H1 (cell line): ENCODE data around the gene TADA3. TPM values are rescaled to one million over a fixed set of nuclear protein-coding genes. Genes with fewer than 3 reads are reported as not detected.
"Not testable (repeated sequence)": the region's sequence is repeated elsewhere in the genome, so short reads cannot be mapped to it uniquely, and the experiment has no call there.

Source experiments
- CTCF ChIA-PET: fragments of 300-600 bp; sonication (Branson Sonifier 250); formaldehyde crosslinking; loops from one replicate; lab custom pipeline; 2021; ENCODE audit not compliant: partially characterized antibody; lab: Charles Lee
- POLR2A ChIA-PET: fragments of 300-600 bp; sonication (Branson Sonifier 250); formaldehyde crosslinking; loops from one replicate; lab custom pipeline; 2021; ENCODE audit warnings: inconsistent platforms; ENCODE audit not compliant: partially characterized antibody; lab: Charles Lee
- DNase-seq, 2 experiments: peaks; one replicate each; pipeline versions ENCODE4 v3.0.0 to v3.0.0-alpha.2; 2010 to 2022; ENCODE audit warnings: low spot score in 2 of 2, low read depth in 1 of 2, mixed read lengths in 1 of 2
- FAIRE-seq: peaks from 2 replicates; lab custom pipeline; 2011; peaks lifted over from hg19 to GRCh38; lab: Jason Lieb, UNC
- H2AFZ ChIP-seq: 2 replicates; pipeline ENCODE4 v1.8.1; 2012; ENCODE audit warnings: low read length, inconsistent platforms
- H2AK5ac ChIP-seq: 2 replicates; pipeline ENCODE4 v1.6.1; 2013; ENCODE audit warnings: low read depth, low read length
- H2BK120ac ChIP-seq: replicated peaks from 2 replicates; pipeline ENCODE3; 2013; ENCODE audit warnings: low read depth, low read length, inconsistent platforms
- H2BK12ac ChIP-seq: 2 replicates; pipeline ENCODE4 v1.6.1; 2013; ENCODE audit warnings: low read depth, low read length
- H2BK15ac ChIP-seq: 2 replicates; pipeline ENCODE4 v1.6.1; 2013; ENCODE audit warnings: low read length
- H2BK20ac ChIP-seq: 2 replicates; pipeline ENCODE4 v1.6.1; 2013; ENCODE audit warnings: low read length
- H2BK5ac ChIP-seq: 2 replicates; pipeline ENCODE4 v1.6.1; 2013; ENCODE audit warnings: low read depth, low read length
- H3K14ac ChIP-seq: 2 replicates; pipeline ENCODE4 v1.6.1; 2013; ENCODE audit warnings: inconsistent platforms; ENCODE audit not compliant: insufficient read length
- H3K18ac ChIP-seq: 2 replicates; pipeline ENCODE4 v1.6.1; 2013; ENCODE audit warnings: low read length; ENCODE audit errors: extremely low read depth
- H3K23ac ChIP-seq: 2 replicates; pipeline ENCODE4 v1.6.1; 2013; ENCODE audit warnings: inconsistent platforms; ENCODE audit not compliant: insufficient read length
- H3K23me2 ChIP-seq: 2 replicates; pipeline ENCODE4 v1.6.1; 2013; ENCODE audit warnings: low read depth, low read length
- H3K27ac ChIP-seq: 2 replicates; pipeline ENCODE4 v1.6.1; 2011; ENCODE audit warnings: low read depth, low read length, inconsistent platforms
- H3K27me3 ChIP-seq, 4 experiments: replicated peaks in 1 of 4; 1 replicate in 1 of 4; 2 replicates in 3 of 4; pipeline versions ENCODE4 v1.6.1 to v1.8.1; 2011 to 2013; ENCODE audit warnings: low read length in 3 of 4, mild to moderate bottlenecking in 3 of 4, inconsistent platforms in 2 of 4, mixed read lengths in 2 of 4, moderate library complexity in 1 of 4; ENCODE audit not compliant: control insufficient read depth in 3 of 4, insufficient read depth in 3 of 4; ENCODE audit errors: extremely low read depth in 1 of 4
- H3K36me3 ChIP-seq, 4 experiments: 2 replicates each; pipeline versions ENCODE4 v1.6.1 to v1.8.1; 2011 to 2013; ENCODE audit warnings: mild to moderate bottlenecking in 4 of 4, low read length in 3 of 4, moderate library complexity in 2 of 4, control low read depth in 1 of 4, inconsistent platforms in 1 of 4; ENCODE audit not compliant: insufficient read depth in 4 of 4, control insufficient read depth in 2 of 4
- H3K4ac ChIP-seq: replicated peaks from 2 replicates; pipeline ENCODE3; 2013; ENCODE audit warnings: low read length, low read depth, mixed read lengths, inconsistent platforms; ENCODE audit not compliant: insufficient read length
- H3K4me1 ChIP-seq, 4 experiments: replicated peaks in 1 of 4; 1 replicate in 1 of 4; 2 replicates in 3 of 4; pipeline versions ENCODE4 v1.6.1 to v1.8.1; 2011 to 2013; ENCODE audit warnings: low read length in 3 of 4, inconsistent platforms in 2 of 4, mixed read lengths in 1 of 4; ENCODE audit not compliant: insufficient read depth in 4 of 4, control insufficient read depth in 3 of 4
- H3K4me2 ChIP-seq, 2 experiments: 2 replicates each; pipeline versions ENCODE4 v1.6.1 to v1.8.1; 2011 to 2013; ENCODE audit warnings: low read depth in 2 of 2, low read length in 2 of 2, control low read depth in 1 of 2, inconsistent platforms in 1 of 2, mild to moderate bottlenecking in 1 of 2; ENCODE audit not compliant: insufficient read depth in 1 of 2
- H3K4me3 ChIP-seq, 4 experiments: fragments of 200-600, 300-600 bp in 1 of 4; sonication (generic), shearing (Covaris generic), sonication (Bioruptor Twin) in 1 of 4; 2 replicates each; pipeline versions ENCODE4 v1.5.1 to v1.8.1; 2011 to 2016; ENCODE audit warnings: low read length in 4 of 4, low read depth in 3 of 4, control low read depth in 2 of 4, inconsistent platforms in 2 of 4, mild to moderate bottlenecking in 2 of 4, mixed read lengths in 1 of 4, moderate library complexity in 1 of 4; ENCODE audit not compliant: insufficient read depth in 2 of 4; ENCODE audit errors: extremely low read depth in 1 of 4
- H3K56ac ChIP-seq: replicated peaks from 2 replicates; pipeline ENCODE3; 2013; ENCODE audit warnings: low read depth, mild to moderate bottlenecking, mixed read lengths, low read length, inconsistent platforms; ENCODE audit not compliant: insufficient read length
- H3K79me1 ChIP-seq: 2 replicates; pipeline ENCODE4 v1.6.1; 2013; ENCODE audit warnings: low read depth, low read length, control low read depth
- H3K79me2 ChIP-seq, 2 experiments: 2 replicates each; pipeline versions ENCODE4 v1.6.1 to v1.8.1; 2012 to 2013; ENCODE audit warnings: low read length in 2 of 2, mild to moderate bottlenecking in 2 of 2, inconsistent platforms in 1 of 2; ENCODE audit not compliant: insufficient read depth in 2 of 2, control insufficient read depth in 1 of 2
- H3K9ac ChIP-seq, 4 experiments: replicated peaks in 1 of 4; 1 replicate in 1 of 4; 2 replicates in 3 of 4; pipeline versions ENCODE4 v1.6.1 to v1.8.1; 2011 to 2013; ENCODE audit warnings: low read depth in 3 of 4, low read length in 3 of 4, control low read depth in 2 of 4, mild to moderate bottlenecking in 2 of 4, moderate library complexity in 2 of 4, inconsistent platforms in 1 of 4; ENCODE audit errors: extremely low read depth in 1 of 4
- H3K9me3 ChIP-seq, 2 experiments: 2 replicates each; pipeline versions ENCODE4 v1.6.1 to v1.8.1; 2012 to 2013; ENCODE audit warnings: mild to moderate bottlenecking in 2 of 2, moderate library complexity in 2 of 2, control low read depth in 1 of 2, inconsistent platforms in 1 of 2, low read depth in 1 of 2, low read length in 1 of 2, mixed read lengths in 1 of 2; ENCODE audit not compliant: insufficient read depth in 2 of 2
- H4K20me1 ChIP-seq, 2 experiments: replicated peaks in 1 of 2; 2 replicates each; pipeline versions ENCODE3 to v1.8.1; 2011 to 2013; ENCODE audit warnings: inconsistent platforms in 2 of 2, low read length in 2 of 2, mild to moderate bottlenecking in 1 of 2; ENCODE audit not compliant: insufficient read depth in 2 of 2, control insufficient read depth in 1 of 2
- H4K5ac ChIP-seq: 2 replicates; pipeline ENCODE4 v1.6.1; 2013; ENCODE audit warnings: low read length, low read depth, mixed read lengths, inconsistent platforms; ENCODE audit not compliant: insufficient read length
- H4K8ac ChIP-seq: 2 replicates; pipeline ENCODE4 v1.8.0; 2013; ENCODE audit warnings: mild to moderate bottlenecking, moderate library complexity, low read length, inconsistent platforms; ENCODE audit not compliant: insufficient read depth; ENCODE audit errors: extremely low read depth
- H4K91ac ChIP-seq: replicated peaks from 2 replicates; pipeline ENCODE3; 2013; ENCODE audit warnings: low read length, mixed read lengths, inconsistent platforms; ENCODE audit not compliant: insufficient read length
- WGBS, 2 experiments: shearing (Covaris generic) in 1 of 2; methylation state at CpG; one replicate each; pipeline versions ENCODE4 v1.1.6 to v1.1.7; 2013 to 2015; ENCODE audit warnings: low lambda C conversion rate in 2 of 2, mixed read lengths in 2 of 2, inconsistent platforms in 1 of 2, low coverage in 1 of 2, missing lambda C conversion rate in 1 of 2; ENCODE audit not compliant: insufficient replicate concordance in 2 of 2, insufficient coverage in 1 of 2, insufficient read length in 1 of 2; ENCODE audit errors: extremely low coverage in 1 of 2, missing lambda C conversion rate in 1 of 2; 5-methylcytosine and 5-hydroxymethylcytosine counted together
- polyA plus RNA-seq, 7 experiments: library from polyadenylated mRNA; depleted of rRNA in 3 of 7; stranded (reverse) in 5 of 7; unstranded in 2 of 7; fragments of >200 nt in 5 of 7; fragments of 200-250 nt in 2 of 7; gene quantifications; 1 replicate in 5 of 7; 2 replicates in 1 of 7; 4 replicates in 1 of 7; pipeline versions ENCODE4 v1.2.1 to v1.2.3, GENCODE V29; 2011 to 2013; ENCODE audit warnings: missing spikeins in 2 of 7, mixed read lengths in 2 of 7
- total RNA-seq: library from RNA; stranded (reverse); fragmentation: NEBNext Ultra II Directional; extraction: Animal tissue kit (Norgen Biotek cat#: 25700); gene quantifications from 2 replicates; pipeline ENCODE4 v1.2.1, GENCODE V29; 2021

Gene TADA3
- total and polyA plus RNA-seq, 2 of the 8 experiments (the other 6 are each of a cell fraction or from before 2014, with no cell fraction given): 43.4 to 50.3 TPM

DNA sequence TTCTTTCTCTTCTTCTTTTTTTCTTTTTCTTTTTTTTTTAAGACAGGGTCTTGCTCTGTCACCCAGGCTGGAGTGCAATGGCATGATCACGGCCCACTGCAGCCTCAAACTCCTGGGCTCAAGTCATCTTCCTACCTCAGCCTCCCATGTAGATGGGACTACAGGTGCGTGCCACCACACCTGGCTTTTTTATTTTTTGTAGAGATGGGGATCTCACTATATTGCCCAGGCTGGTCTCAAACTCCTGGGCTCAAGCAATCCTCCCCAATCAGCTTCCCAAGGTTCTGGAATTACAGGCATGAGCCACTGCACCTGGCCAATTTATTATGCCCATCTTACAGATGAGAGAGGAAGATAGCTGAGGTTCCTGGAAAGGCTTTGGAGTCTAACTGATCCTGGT, 21.3 kb downstream of the TADA3 start:
- DNase-seq, H2BK20ac ChIP-seq, FAIRE-seq, H2AK5ac ChIP-seq, H3K79me1 ChIP-seq, H3K4me1 ChIP-seq, H3K4ac ChIP-seq, H2BK12ac ChIP-seq, H2BK5ac ChIP-seq, H3K14ac ChIP-seq, H3K4me2 ChIP-seq, H3K27ac ChIP-seq, H2BK15ac ChIP-seq, H3K9me3 ChIP-seq, H4K5ac ChIP-seq, H4K8ac ChIP-seq, H3K18ac ChIP-seq, H2BK120ac ChIP-seq, H3K79me2 ChIP-seq, H3K23ac ChIP-seq, H3K4me3 ChIP-seq, H4K20me1 ChIP-seq, H3K36me3 ChIP-seq, H4K91ac ChIP-seq, H3K9ac ChIP-seq, H2AFZ ChIP-seq, H3K23me2 ChIP-seq, H3K56ac ChIP-seq: not testable (repeated sequence)
- POLR2A ChIA-PET: interaction anchor here (1.1 to 5.2 kb wide), 5 partner anchors 10 to 22 kb away, joined by 3 to 43 read pairs (median 8); partner anchors contain the start of genes ARPC4, OGG1 and TADA3
- H3K27me3 ChIP-seq: peaks cover 1 to 28% (median 23%) of the 10 kb centered on the region in 4 experiments; a peak in 6 of 7 replicates
- CTCF ChIA-PET: interaction anchor here (0.6 to 1.4 kb wide), 2 partner anchors 20 to 37 kb away, joined by 3 read pairs; no protein-coding TSS in a partner anchor
- WGBS, 2 experiments: 100% methylated on average over 1 of the region's 2 CpGs; no CpG with 5 or more reads in 1 of the 2 experiments
